HPDE6-E6E7 (cell line): Measurements from ENCODE around the gene ZNF185.
"Not testable (repeated sequence)": the region's sequence is repeated elsewhere in the genome, so short reads cannot be mapped to it uniquely, and the experiment has no call there.

Source experiments
- DNase-seq: peaks from one replicate; pipeline ENCODE4 v3.0.0; 2011; ENCODE audit warnings: missing footprints; ENCODE audit errors: extremely low spot score

The ZNF185 gene

DNA sequence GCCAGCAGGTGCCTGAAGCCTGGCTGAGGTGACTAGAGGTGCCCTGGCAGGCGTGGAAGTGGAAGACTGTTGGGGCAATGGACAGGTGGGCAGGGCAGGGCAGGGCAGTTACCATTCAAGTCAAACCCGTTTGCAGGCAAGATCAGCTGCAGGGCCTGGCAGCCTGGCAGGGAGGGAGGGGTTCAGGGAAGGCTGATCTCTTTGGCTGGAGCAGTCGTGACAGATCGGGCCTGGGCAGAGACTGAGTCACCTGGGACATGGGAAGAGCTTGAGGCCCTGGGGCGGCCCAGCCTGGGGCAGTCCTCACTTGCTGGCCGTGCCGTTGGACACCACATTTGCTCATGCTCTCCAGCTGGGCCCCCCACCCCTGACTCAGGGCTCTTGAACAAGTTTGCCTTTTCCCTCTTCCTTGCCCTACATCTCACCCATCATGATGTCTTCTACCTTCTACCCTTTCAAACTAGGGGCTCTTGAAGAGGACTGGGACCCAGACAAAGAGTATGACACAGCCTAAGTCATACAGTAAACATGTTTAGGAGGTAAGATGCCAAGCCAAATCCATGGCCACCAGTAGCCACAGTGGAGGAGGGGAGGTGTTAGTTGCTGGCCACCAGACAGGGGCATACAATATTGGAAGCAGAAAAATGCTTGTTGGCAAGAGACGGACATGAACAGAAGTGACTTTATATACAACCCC is 2.0 kb upstream of the ZNF185 start:
- peak; percentile 91 for DNase-seq

DNA sequence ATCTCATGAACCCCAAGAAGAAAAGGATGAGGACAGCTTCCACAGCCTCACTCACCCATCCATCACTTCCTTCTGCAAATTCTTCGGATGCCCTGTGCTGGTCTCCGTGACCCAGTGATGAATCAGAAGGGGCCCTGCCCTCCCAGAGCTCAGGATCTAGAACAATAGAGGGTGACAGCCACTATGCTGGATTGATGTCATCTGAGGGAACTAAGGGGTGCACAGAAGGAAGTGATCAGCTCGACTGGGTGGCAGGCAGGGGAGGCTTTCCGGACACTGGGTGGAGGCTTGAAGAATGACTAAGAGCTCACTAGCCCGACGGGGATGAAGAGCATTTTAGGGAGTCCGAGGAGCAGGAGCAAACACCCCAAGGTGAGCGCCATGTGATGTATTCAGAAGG is 1.4 kb upstream of the ZNF185 start:
- DNase-seq: peak; percentile 51

DNA sequence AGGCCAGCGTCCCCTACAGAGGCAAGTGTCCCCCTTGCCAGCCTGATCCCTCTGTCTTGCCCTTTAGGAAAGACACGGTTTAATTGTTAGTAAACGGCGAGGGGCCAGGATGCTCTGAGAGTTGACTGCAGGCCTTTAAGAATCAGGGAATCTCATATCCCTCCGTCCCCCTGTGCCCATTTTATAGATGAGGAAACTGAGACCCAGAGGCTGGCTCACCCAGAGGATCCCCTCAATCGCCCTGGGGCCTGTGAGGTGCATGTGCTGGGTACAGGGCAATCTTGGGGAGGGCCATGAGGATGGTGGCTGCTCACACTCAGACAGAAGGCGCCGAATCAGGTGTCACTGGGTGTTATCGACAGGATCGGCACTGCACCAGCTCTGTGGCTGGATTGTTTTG is 575 bp downstream of the ZNF185 start:
- DNase-seq: no peak

DNA sequence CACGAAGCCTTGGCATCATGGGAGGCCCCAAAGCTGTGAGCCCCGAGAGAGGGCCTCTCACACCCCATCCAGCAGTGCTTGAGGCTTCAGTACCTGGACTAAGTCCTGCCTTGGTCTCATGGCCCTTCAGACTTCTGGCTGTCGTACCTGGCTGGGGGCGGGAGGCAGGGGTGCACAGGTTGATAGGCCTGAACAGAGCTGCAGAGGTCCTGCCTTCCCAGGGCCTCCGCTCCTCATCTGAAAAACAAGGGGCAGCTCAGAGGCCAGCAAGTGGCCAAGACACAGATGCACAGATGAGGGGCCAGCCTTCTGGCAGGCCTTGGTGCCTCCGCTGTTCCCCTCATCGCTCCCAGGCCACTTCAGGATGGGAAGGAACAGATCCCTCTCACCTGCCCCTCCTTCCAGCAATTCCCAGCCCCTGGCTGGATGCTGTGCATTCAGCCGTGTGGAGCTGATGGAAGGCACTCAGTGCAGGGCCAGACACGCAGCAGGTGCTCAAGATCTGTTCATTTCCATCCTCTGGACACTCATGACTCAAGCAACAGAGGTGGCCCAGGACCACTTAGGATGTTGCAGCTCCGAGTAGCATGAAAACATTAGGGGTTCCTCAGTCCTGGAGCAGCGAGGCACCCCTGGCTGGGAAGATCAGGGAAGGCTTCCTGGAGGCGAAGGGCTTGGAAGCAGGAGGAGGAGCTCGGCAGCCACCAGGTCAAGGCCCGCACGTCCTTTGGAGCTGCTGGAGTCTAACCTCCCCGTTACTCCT is 1.4 kb downstream of the ZNF185 start:
- DNase-seq: no peak

- DNase-seq: no peak
Measured at GRCh38 chrX:152899874-152900719, 2.2 kb downstream of the ZNF185 start.

- DNase-seq: no peak
Measured at GRCh38 chrX:152900937-152901445, 3.1 kb downstream of the ZNF185 start.

- DNase-seq: no peak
Measured at GRCh38 chrX:152901816-152902501, 4.1 kb downstream of the ZNF185 start.

DNA sequence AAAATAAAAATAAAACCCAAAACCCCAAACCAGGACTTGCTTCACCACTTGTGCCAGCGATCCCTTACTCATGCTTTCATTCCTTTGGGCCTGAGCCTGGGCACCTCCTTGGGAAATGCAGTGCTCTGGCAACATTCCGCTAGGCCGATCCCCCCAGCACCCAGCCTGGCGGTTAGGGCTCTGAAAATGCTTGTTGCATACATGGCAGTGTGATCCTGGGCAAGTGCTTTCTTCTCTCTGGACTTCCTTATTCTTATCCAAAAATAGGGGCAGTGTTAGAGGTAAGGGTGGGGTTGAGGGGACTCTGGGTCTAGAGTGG is 4.6 kb downstream of the ZNF185 start:
- no peak for DNase-seq

DNA sequence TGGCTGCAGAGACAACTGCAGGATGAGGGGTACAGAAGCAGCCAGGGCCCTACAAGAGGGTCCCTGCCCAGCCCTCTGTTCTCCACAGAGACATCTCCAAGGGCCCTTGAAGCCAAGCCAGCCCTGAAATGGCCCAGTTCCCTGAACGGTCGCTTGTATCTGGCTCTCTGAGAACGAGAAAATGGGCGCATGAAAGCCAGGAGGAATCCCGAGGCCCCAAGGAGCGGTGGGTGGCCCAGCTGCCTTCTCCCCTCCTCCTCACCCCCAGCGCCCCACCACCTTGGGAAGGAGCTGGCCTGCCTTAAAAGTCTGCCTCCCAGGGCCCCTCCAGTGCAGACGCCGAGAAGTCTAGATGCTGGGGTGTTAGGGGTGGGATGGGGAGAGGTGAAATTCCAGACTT is 5.7 kb downstream of the ZNF185 start:
- DNase-seq: no peak

GRCh38 chrX:152904151-152905080 is 6.5 kb downstream of the ZNF185 start:
- DNase-seq: peak; percentile 83

DNA sequence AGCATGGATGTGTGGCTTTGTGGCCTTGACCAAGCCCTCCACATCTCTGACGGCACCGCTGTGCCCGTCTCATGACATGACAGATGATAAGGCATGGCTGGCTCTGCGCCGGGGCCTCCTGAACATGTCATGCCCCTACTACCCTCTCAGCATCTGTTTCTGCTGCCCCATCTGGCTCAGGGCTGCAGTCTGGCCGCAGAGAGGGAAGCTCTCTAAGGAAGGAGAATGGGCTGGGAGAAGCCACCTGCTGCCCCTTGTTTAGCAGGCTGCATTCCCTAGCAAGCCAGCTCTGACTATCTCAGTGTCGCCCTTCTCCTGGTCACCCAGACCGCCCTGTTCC is 7.2 kb downstream of the ZNF185 start:
- DNase-seq: no peak

DNA sequence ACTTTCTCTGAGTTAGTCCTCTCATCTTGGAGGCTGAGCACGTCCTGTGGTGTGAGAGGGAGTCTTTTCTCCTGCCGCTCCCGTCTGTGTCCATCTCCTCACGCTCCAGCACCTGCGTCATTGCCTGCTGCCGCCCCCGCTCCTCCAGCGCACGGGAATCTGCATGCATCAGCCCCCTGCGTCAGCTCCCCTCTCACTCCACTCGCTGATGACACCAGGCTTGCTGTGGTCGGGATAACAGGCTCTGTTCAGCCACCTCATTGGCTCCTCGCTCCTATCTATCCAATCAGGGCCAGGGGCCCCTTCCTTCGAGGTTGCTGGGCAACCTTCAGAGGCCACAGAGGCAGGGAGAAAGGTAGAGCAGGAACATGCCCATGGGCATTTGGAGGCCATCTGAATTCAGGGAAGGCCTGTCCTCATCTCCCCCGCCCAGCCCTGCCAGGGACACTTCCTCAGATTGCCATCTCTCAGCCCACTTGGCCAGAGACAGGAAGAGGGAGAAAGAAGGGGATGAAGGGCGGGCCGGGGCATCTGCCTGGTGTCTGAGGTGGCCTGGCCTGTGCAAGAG is 9.3 kb downstream of the ZNF185 start:
- DNase-seq: no peak

DNA sequence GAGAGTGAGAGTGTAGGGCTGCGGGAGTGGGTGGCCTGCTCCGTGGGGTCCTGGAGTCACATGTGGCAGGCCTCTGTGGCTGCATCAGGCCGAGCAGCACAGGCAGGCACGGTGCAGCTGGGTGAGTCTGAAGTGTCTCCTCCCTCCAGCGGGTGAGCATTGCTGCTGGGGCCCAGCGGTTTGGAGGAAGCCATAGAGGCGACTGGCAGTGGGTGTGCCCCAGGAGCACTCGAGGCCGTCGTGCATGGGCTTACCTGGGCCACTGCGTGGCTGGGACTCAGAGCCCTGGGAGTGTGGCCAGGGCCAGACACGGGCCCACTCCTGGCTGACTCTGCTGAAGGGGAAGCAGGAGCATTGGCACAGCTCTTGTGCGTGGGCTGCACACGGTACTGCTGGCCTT is 10.6 kb downstream of the ZNF185 start:
- DNase-seq: no peak

DNA sequence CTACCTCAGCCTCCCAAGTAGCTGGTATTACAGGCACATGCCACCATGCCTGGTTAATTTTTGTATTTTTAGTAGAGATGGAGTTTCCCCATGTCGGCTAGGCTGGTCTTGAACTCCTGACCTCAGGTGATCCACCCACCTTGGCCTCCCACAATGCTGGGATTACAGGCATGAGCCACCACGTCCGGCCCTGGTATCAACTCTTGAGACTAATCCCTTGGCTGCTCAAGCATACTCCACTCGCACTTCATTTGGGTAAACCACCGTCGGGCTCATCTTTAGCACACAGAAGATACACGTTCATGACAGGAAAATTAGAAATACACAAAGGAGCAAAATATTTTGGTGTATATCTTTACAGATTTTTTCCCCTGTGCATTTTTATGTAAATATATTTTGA is 12.2 kb downstream of the ZNF185 start:
- not testable (repeated sequence) for DNase-seq

- DNase-seq: no peak
Measured at GRCh38 chrX:152912106-152912505, 14.2 kb downstream of the ZNF185 start.

- no peak for DNase-seq
Measured at GRCh38 chrX:152912641-152913040, 14.8 kb downstream of the ZNF185 start.

DNA sequence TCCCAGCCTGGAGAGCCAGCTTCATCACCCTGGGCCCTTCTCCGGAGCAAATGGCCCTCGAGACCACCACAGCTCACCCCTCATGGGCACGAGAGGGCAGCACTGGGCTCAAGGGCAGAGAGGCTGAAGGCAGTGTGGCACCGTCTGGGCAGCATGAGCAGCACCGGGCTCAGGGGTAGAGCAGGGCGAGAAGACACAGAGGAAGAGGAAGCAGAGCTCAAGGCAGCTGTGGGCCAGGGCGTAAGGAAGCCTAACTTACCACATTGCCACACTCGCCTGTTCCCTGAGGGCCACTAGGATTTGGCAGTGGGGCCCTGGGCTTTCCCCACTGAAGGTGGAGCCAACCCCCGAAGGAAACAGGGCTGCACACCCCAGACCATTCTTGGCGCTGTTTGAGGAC is 15.5 kb downstream of the ZNF185 start:
- DNase-seq: no peak

DNA sequence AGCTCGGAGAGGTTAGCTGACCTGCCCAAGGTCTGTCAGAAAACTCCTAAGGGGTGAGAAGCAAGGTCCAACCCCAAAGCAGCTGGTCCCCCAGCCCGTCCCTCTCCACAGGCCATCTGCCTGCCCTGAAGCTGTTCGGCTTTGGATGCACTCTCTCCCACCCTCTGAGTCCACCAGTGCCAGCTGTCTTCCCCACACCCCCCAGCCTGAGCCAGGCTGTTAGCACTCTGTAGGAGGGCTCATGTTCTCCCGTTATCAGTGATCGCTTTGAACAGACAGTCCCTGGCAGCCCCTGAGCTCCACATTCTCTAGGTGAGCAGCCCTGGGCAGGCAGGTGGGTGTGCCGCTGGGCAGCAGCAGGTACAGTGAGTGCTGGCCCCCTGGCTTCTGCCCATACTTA is 16.0 kb downstream of the ZNF185 start:
- no peak for DNase-seq

GRCh38 chrX:152915541-152916241 is 17.8 kb downstream of the ZNF185 start:
- no peak for DNase-seq
